GM23338 (cell line): Measurements from ENCODE around the gene AZU1. TPM values are rescaled to one million over a fixed set of nuclear protein-coding genes. Genes with fewer than 3 reads are reported as not detected.

ENCODE experiments used
- ATAC-seq: fragments of 200-7000 bp; cut with Tn5 transposase; 3 replicates; pipeline ENCODE4 v1.9.1; 2020
- DNase-seq: peaks from one replicate; pipeline ENCODE4 v3.0.0-alpha.2; 2015; ENCODE audit warnings: low spot score
- H2AFZ ChIP-seq: fragments of 200-600 bp; sonication (generic); 2 replicates; pipeline ENCODE4 v1.8.0; 2016; ENCODE audit warnings: antibody characterized with exemption, mild to moderate bottlenecking, moderate library complexity
- H3F3A ChIP-seq: fragments of 200-600 bp; sonication (generic); replicated peaks from 2 replicates; pipeline ENCODE4 v1.8.0; 2017; ENCODE audit warnings: antibody characterized with exemption, mixed run types, low read depth
- H3K27ac ChIP-seq: fragments of 200-600 bp; sonication (generic); 2 replicates; pipeline ENCODE4 v1.6.1; 2016; ENCODE audit warnings: low read depth
- H3K27me3 ChIP-seq: fragments of 200-600 bp; sonication (generic); 2 replicates; pipeline ENCODE4 v1.8.0; 2016; ENCODE audit warnings: mild to moderate bottlenecking, mixed run types, moderate library complexity; ENCODE audit not compliant: insufficient read depth
- H3K36me3 ChIP-seq: fragments of 200-600 bp; sonication (generic); 2 replicates; pipeline ENCODE4 v1.8.0; 2016; ENCODE audit warnings: mild to moderate bottlenecking; ENCODE audit not compliant: insufficient read depth
- H3K4me1 ChIP-seq: fragments of 200-600 bp; sonication (generic); 2 replicates; pipeline ENCODE4 v1.8.0; 2016; ENCODE audit warnings: mild to moderate bottlenecking, moderate library complexity; ENCODE audit not compliant: insufficient read depth
- H3K4me2 ChIP-seq: fragments of 200-600 bp; sonication (generic); 2 replicates; pipeline ENCODE4 v1.7.1; 2017; ENCODE audit warnings: mixed run types
- H3K4me3 ChIP-seq: fragments of 200-600 bp; sonication (generic); 2 replicates; pipeline ENCODE4 v1.6.1; 2016; ENCODE audit warnings: mixed run types
- H3K79me2 ChIP-seq: fragments of 200-600 bp; sonication (generic); replicated peaks from 2 replicates; pipeline ENCODE4 v1.8.0; 2017; ENCODE audit warnings: mild to moderate bottlenecking; ENCODE audit not compliant: insufficient read depth
- H3K9me2 ChIP-seq: fragments of 200-600 bp; sonication (generic); 2 replicates; pipeline ENCODE4 v1.8.0; 2017; ENCODE audit not compliant: insufficient read depth
- H4K20me1 ChIP-seq: fragments of 200-600 bp; sonication (generic); replicated peaks from 2 replicates; pipeline ENCODE4 v1.8.0; 2017; ENCODE audit warnings: mild to moderate bottlenecking; ENCODE audit not compliant: insufficient read depth
- H3K27ac Mint-ChIP-seq: 2 replicates; pipeline ENCODE4 v1.8.0; 2020; ENCODE audit warnings: inconsistent platforms, mild to moderate bottlenecking, moderate library complexity, mixed read lengths
- H3K27me3 Mint-ChIP-seq: 3 replicates; pipeline ENCODE4 v1.8.0; 2022; ENCODE audit warnings: low read depth, mild to moderate bottlenecking, moderate library complexity, mixed read lengths, inconsistent platforms; ENCODE audit not compliant: insufficient read depth, poor library complexity
- H3K36me3 Mint-ChIP-seq: 3 replicates; pipeline ENCODE4 v1.8.0; 2021; ENCODE audit warnings: low read depth, mild to moderate bottlenecking, inconsistent platforms, moderate library complexity, mixed read lengths
- H3K4me1 Mint-ChIP-seq: 3 replicates; pipeline ENCODE4 v1.8.0; 2020; ENCODE audit warnings: mild to moderate bottlenecking, inconsistent platforms, mixed read lengths
- H3K4me3 Mint-ChIP-seq: 3 replicates; pipeline ENCODE4 v1.8.0; 2021; ENCODE audit warnings: moderate library complexity, mild to moderate bottlenecking, inconsistent platforms, mixed read lengths
- H3K9me3 Mint-ChIP-seq: 3 replicates; pipeline ENCODE4 v1.8.0; 2020; ENCODE audit warnings: moderate library complexity, mild to moderate bottlenecking, inconsistent platforms, mixed read lengths
- CREB1 ChIP-seq: fragments of 250-450 bp; sonication (Bioruptor Pico); IDR thresholded peaks from 2 replicates; pipeline ENCODE4 v1.5.0; 2020; ENCODE audit warnings: low read depth, mild to moderate bottlenecking, moderate library complexity
- EZH2 ChIP-seq: fragments of 200-600 bp; sonication (generic); IDR thresholded peaks from one replicate; pipeline ENCODE4 v1.8.0; 2017; ENCODE audit warnings: antibody characterized with exemption, mild to moderate bottlenecking, low read depth; ENCODE audit not compliant: unreplicated experiment
- JUNB ChIP-seq: IDR thresholded peaks from one replicate; pipeline ENCODE4 v1.6.1; 2016; ENCODE audit warnings: antibody characterized with exemption; ENCODE audit not compliant: unreplicated experiment
- NANOG ChIP-seq: IDR thresholded peaks from 2 replicates; pipeline ENCODE4 v1.6.1; 2016; ENCODE audit warnings: antibody characterized with exemption, borderline replicate concordance
- POLR2AphosphoS5 ChIP-seq: IDR thresholded peaks from 2 replicates; pipeline ENCODE4 v1.6.1; 2016; ENCODE audit warnings: antibody characterized with exemption, low read depth
- ZNF114 ChIP-seq: fragments of 250-450 bp; sonication (Bioruptor Pico); IDR thresholded peaks from 2 replicates; pipeline ENCODE4 v1.5.0; 2020; ENCODE audit warnings: mild to moderate bottlenecking, moderate library complexity
- ZNF331 ChIP-seq: fragments of 250-450 bp; sonication (Bioruptor Pico); IDR thresholded peaks from 2 replicates; pipeline ENCODE4 v1.5.0; 2020; ENCODE audit warnings: low read depth, mild to moderate bottlenecking, moderate library complexity
- polyA plus RNA-seq: library from polyadenylated mRNA; unstranded; fragments of >200 nt; fragmentation: Nextera tagmentation; extraction: Ambion mirVana; gene quantifications from 2 replicates; pipeline ENCODE4 v1.2.1, GENCODE V29; 2016
- total RNA-seq: library from RNA; depleted of rRNA; stranded (reverse); fragments of >200 nt; shearing (Covaris generic); gene quantifications from 2 replicates; pipeline ENCODE4 v1.2.3, GENCODE V29; 2014
- TF ChIP-seq, protein P1 (sequence below), 2 experiments: fragments of 200-600 bp in 1 of 2; sonication (generic) in 1 of 2; conservative IDR thresholded peaks; 2 replicates each; pipeline versions ENCODE4 v1.5.1 to v1.6.1; 2016 to 2017; ENCODE audit warnings: antibody characterized with exemption in 2 of 2, low read depth in 2 of 2, mild to moderate bottlenecking in 2 of 2, moderate library complexity in 1 of 2
- TF ChIP-seq, protein P2 (sequence below): IDR thresholded peaks from one replicate; pipeline ENCODE4 v1.6.1; 2018; ENCODE audit warnings: antibody characterized with exemption; ENCODE audit not compliant: unreplicated experiment

AZU1 gene
- total and polyA plus RNA-seq, 2 experiments from 2014 or later, result 0.78 to 1.4 TPM

- Histone ChIP-seq H3K27me3 (no peaks in the 10 kb centered on the region), H3K4me1 (peaks cover 30% of the 10 kb centered on the region), H2AFZ (no peak overlapping the region), H3K79me2 (peaks cover 65% of the 10 kb centered on the region), H3K4me3 (peak overlapping the region; percentile 98), H4K20me1 (peaks cover 52% of the 10 kb centered on the region), H3K9me2 (no peaks in the 10 kb centered on the region), H3K27ac (peak overlapping the region; percentile 83), H3K4me2 (peak overlapping the region; percentile 98), H3K36me3 (peaks cover 17% of the 10 kb centered on the region; the same call in 1 of the 2 replicates), H3F3A (peaks cover 35% of the 10 kb centered on the region)
- DNase-seq, result peak; percentile 56
- no peak for TF ChIP-seq CREB1 (CRISPR knock-in tag)
- TF ChIP-seq, protein P1, sequence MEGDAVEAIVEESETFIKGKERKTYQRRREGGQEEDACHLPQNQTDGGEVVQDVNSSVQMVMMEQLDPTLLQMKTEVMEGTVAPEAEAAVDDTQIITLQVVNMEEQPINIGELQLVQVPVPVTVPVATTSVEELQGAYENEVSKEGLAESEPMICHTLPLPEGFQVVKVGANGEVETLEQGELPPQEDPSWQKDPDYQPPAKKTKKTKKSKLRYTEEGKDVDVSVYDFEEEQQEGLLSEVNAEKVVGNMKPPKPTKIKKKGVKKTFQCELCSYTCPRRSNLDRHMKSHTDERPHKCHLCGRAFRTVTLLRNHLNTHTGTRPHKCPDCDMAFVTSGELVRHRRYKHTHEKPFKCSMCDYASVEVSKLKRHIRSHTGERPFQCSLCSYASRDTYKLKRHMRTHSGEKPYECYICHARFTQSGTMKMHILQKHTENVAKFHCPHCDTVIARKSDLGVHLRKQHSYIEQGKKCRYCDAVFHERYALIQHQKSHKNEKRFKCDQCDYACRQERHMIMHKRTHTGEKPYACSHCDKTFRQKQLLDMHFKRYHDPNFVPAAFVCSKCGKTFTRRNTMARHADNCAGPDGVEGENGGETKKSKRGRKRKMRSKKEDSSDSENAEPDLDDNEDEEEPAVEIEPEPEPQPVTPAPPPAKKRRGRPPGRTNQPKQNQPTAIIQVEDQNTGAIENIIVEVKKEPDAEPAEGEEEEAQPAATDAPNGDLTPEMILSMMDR (conservative IDR thresholded peaks at IDR 0.05; ENCODE audit: low read depth in 2 of 2), result peak in 1 of 2 experiments; percentile 24; a peak in 1 of 4 replicates
- TF ChIP-seq, protein P2, sequence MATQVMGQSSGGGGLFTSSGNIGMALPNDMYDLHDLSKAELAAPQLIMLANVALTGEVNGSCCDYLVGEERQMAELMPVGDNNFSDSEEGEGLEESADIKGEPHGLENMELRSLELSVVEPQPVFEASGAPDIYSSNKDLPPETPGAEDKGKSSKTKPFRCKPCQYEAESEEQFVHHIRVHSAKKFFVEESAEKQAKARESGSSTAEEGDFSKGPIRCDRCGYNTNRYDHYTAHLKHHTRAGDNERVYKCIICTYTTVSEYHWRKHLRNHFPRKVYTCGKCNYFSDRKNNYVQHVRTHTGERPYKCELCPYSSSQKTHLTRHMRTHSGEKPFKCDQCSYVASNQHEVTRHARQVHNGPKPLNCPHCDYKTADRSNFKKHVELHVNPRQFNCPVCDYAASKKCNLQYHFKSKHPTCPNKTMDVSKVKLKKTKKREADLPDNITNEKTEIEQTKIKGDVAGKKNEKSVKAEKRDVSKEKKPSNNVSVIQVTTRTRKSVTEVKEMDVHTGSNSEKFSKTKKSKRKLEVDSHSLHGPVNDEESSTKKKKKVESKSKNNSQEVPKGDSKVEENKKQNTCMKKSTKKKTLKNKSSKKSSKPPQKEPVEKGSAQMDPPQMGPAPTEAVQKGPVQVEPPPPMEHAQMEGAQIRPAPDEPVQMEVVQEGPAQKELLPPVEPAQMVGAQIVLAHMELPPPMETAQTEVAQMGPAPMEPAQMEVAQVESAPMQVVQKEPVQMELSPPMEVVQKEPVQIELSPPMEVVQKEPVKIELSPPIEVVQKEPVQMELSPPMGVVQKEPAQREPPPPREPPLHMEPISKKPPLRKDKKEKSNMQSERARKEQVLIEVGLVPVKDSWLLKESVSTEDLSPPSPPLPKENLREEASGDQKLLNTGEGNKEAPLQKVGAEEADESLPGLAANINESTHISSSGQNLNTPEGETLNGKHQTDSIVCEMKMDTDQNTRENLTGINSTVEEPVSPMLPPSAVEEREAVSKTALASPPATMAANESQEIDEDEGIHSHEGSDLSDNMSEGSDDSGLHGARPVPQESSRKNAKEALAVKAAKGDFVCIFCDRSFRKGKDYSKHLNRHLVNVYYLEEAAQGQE, result no peak
- peaks cover 23% of the 10 kb centered on the region for H3K27me3 Mint-ChIP-seq
- peaks cover 57% of the 10 kb centered on the region for H3K36me3 Mint-ChIP-seq
- peak overlapping the region; percentile 94 for H3K4me3 Mint-ChIP-seq
- peak overlapping the region; percentile 92 for H3K27ac Mint-ChIP-seq
- H3K4me1 Mint-ChIP-seq, result peaks cover 33% of the 10 kb centered on the region
- no peaks in the 10 kb centered on the region for H3K9me3 Mint-ChIP-seq
- peak; percentile 8 for ATAC-seq
Observed at GRCh38 chr19:799076-799881, 28.4 kb upstream of the AZU1 start.

- H3K27me3 Mint-ChIP-seq, result peaks cover 28% of the 10 kb centered on the region
- H3K4me3 Mint-ChIP-seq, result peak overlapping the region; percentile 94
- peak overlapping the region; percentile 79 for H3K27ac ChIP-seq
- no peak for ATAC-seq
- H3K9me3 Mint-ChIP-seq, result no peaks in the 10 kb centered on the region
- no peak for DNase-seq
- H3K79me2 ChIP-seq, result peaks cover 77% of the 10 kb centered on the region
- no peaks in the 10 kb centered on the region for H3K27me3 ChIP-seq
- H3K4me3 ChIP-seq, result peak overlapping the region; percentile 98
- H3K4me1 Mint-ChIP-seq, result peaks cover 33% of the 10 kb centered on the region
- H2AFZ ChIP-seq, result no peak overlapping the region
- H3K4me2 ChIP-seq, result peak overlapping the region; percentile 98
- H3K36me3 ChIP-seq, result peaks cover 17% of the 10 kb centered on the region; the same call in 1 of the 2 replicates
- H3F3A ChIP-seq, result peaks cover 40% of the 10 kb centered on the region
- no peaks in the 10 kb centered on the region for H3K9me2 ChIP-seq
- H4K20me1 ChIP-seq, result peaks cover 56% of the 10 kb centered on the region
- H3K4me1 ChIP-seq, result peaks cover 30% of the 10 kb centered on the region
- H3K27ac Mint-ChIP-seq, result peak overlapping the region; percentile 80
- peaks cover 67% of the 10 kb centered on the region for H3K36me3 Mint-ChIP-seq
- TF ChIP-seq CREB1 (CRISPR knock-in tag) (no peak), JUNB (no peak), ZNF114 (CRISPR knock-in tag) (no peak), POLR2AphosphoS5 (no peak), NANOG (no peak), EZH2 (no peak), ZNF331 (CRISPR knock-in tag) (no peak)
Observed at GRCh38 chr19:800360-801029, 27.1 kb upstream of the AZU1 start.
